ENCODE results near the gene SAPCD1.

Gene SAPCD1

GRCh38 chr6:31762356-31762755, at the start of gene SAPCD1:
Gene SAPCD1 (plus strand): TSS chr6:31762656. CDS start chr6:31763055, 399 bp downstream.
- TF ChIP-seq CTCF (IDR thresholded peaks at IDR 0.05): no peak
- TF ChIP-seq ZFX (IDR thresholded peaks at IDR 0.05; ENCODE audit: borderline replicate concordance): no peak
- H3K27ac ChIP-seq: peak within 1 kb of the TSS; percentile 23; the same call in 1 of the 2 replicates

- H3K27ac ChIP-seq: no peak overlapping the region
- no peak for TF ChIP-seq ZFX (IDR thresholded peaks at IDR 0.05; ENCODE audit: borderline replicate concordance)
- no peak for TF ChIP-seq CTCF (IDR thresholded peaks at IDR 0.05)
Measured at GRCh38 chr6:31713465-31713864, 49.0 kb upstream of the SAPCD1 start.

- H3K27ac ChIP-seq: no peak overlapping the region
- TF ChIP-seq ZFX (IDR thresholded peaks at IDR 0.05; ENCODE audit: borderline replicate concordance) (no peak), CTCF (IDR thresholded peaks at IDR 0.05) (no peak)
Measured at GRCh38 chr6:31713991-31714684, 48.3 kb upstream of the SAPCD1 start.

- no peak within 1 kb of the TSS for H3K27ac ChIP-seq
- TF ChIP-seq ZFX (IDR thresholded peaks at IDR 0.05; ENCODE audit: borderline replicate concordance) (no peak), CTCF (IDR thresholded peaks at IDR 0.05) (no peak)
Measured at GRCh38 chr6:31715022-31715958, 47.2 kb upstream of the SAPCD1 start, which contains the start of gene LY6G6D. Gene LY6G6D (plus strand): TSS chr6:31715348. CDS start chr6:31715356, 8 bp downstream.

GRCh38 chr6:31717499-31718222, 44.8 kb upstream of the SAPCD1 start:
- TF ChIP-seq ZFX (IDR thresholded peaks at IDR 0.05; ENCODE audit: borderline replicate concordance): no peak
- TF ChIP-seq CTCF (IDR thresholded peaks at IDR 0.05): peak; percentile 85
- peak overlapping the region; percentile 90 for H3K27ac ChIP-seq

- TF ChIP-seq CTCF (IDR thresholded peaks at IDR 0.05) (no peak), ZFX (IDR thresholded peaks at IDR 0.05; ENCODE audit: borderline replicate concordance) (no peak)
- peak overlapping the region; percentile 90 for H3K27ac ChIP-seq
Measured at GRCh38 chr6:31718265-31718664, 44.2 kb upstream of the SAPCD1 start.

Measured in 22Rv1 (cell line).